ENCODE measurements around the gene SPHK1. TPM values are rescaled to one million over a fixed set of nuclear protein-coding genes. Genes with fewer than 3 reads are reported as not detected.

SPHK1 gene
- total and polyA plus RNA-seq, 2 donors (not counting 3 experiments of a cell fraction or from before 2014, with no cell fraction given): 85.6 to 97.4 TPM

- POLR2A ChIA-PET: interaction anchor here (0.6 kb wide), 1 partner anchor 22 kb away, joined by 5 read pairs; no protein-coding TSS in a partner anchor
- H2AFZ ChIP-seq (ENCODE audit: low read depth, low read length): no peak overlapping the region
- dilution Hi-C loops (cut with MboI; ENCODE audit: extremely low pct_ligation_motif_present, low sequenced_read_pairs): no loop called here
These were observed 47.0 kb upstream of the SPHK1 start for GRCh38 chr17:76337413-76337777.

GRCh38 chr17:76341301-76341700 is 43.1 kb upstream of the SPHK1 start:
- no peak for DNase-seq (ENCODE audit: low read depth, low spot score)
- Histone ChIP-seq H3K4me2 (ENCODE audit: insufficient read depth, low read length) (no peak overlapping the region), H3K4me1 (ENCODE audit: control insufficient read depth, extremely low read depth, insufficient read depth, low read length) (no peaks in the 10 kb centered on the region), H3K36me3 (ENCODE audit: control insufficient read depth in 2 of 2, extremely low read depth in 1 of 2, insufficient read depth in 2 of 2, low read length in 2 of 2) (peaks cover 9 to 22% of the 10 kb centered on the region in 2 experiments), H3K27ac (ENCODE audit: insufficient read depth, low read depth, low read length) (no peak overlapping the region), H3K79me2 (ENCODE audit: control insufficient read depth, insufficient read depth, low read length) (peaks cover 12% of the 10 kb centered on the region), H3K4me3 (replicated peaks in 1 of 3; ENCODE audit: insufficient read depth in 1 of 3, low read depth in 1 of 3, low read length in 3 of 3) (no peak overlapping the region), H3K9ac (replicated peaks; ENCODE audit: extremely low read depth, insufficient read depth, low read length) (no peak overlapping the region), H3K27me3 (ENCODE audit: control insufficient read depth in 2 of 2, insufficient read depth in 2 of 2, low read length in 2 of 2) (no peaks in the 10 kb centered on the region), H4K20me1 (replicated peaks; ENCODE audit: control insufficient read depth, extremely low read depth, insufficient read depth, low read length) (no peaks in the 10 kb centered on the region), H2AFZ (ENCODE audit: low read depth, low read length) (no peak overlapping the region), H3K9me1 (replicated peaks; ENCODE audit: control insufficient read depth, extremely low read depth, insufficient read depth, low read length) (no peaks in the 10 kb centered on the region), H3K9me3 (replicated peaks; ENCODE audit: control insufficient read depth, insufficient read depth, low read length) (no peaks in the 10 kb centered on the region)
- POLR2A ChIA-PET: no interaction called here
- FAIRE-seq: no peak
- BruUV-seq (replicated peaks): no TSS peak
- intact Hi-C loops (cut with micrococcal nuclease) (no loop called here), dilution Hi-C loops (cut with MboI; ENCODE audit: extremely low pct_ligation_motif_present, low sequenced_read_pairs) (no loop called here)
- TF ChIP-seq POLR2AphosphoS5 (IDR thresholded peaks at IDR 0.05; ENCODE audit: insufficient read depth, low read depth, low read length) (no peak), EZH2 (IDR thresholded peaks at IDR 0.05; ENCODE audit: borderline replicate concordance, low read depth, low read length, severe bottlenecking) (no peak), MAX (IDR thresholded peaks at IDR 0.05; ENCODE audit: insufficient read depth, insufficient read length) (no peak), GATA2 (IDR thresholded peaks at IDR 0.05; ENCODE audit: insufficient read depth, insufficient read length, low read depth, low read length) (no peak), FOS (IDR thresholded peaks at IDR 0.05; ENCODE audit: borderline replicate concordance, insufficient read depth, low read length) (no peak), JUN (IDR thresholded peaks at IDR 0.05; ENCODE audit: borderline replicate concordance, insufficient read depth, insufficient read length, low read depth) (no peak), MYC (IDR thresholded peaks at IDR 0.05; ENCODE audit: low read depth, low read length) (no peak), POLR2A (IDR thresholded peaks at IDR 0.05; ENCODE audit: low read depth, low read length) (no peak), CTCF (IDR thresholded peaks at IDR 0.05; ENCODE audit: extremely low read depth in 1 of 2, insufficient read depth in 1 of 2, low read depth in 1 of 2, low read length in 2 of 2) (no peak)
- CTCF ChIA-PET: interaction anchor here (1.1 kb wide), 1 partner anchor 13 kb away, joined by 3 read pairs; the partner anchor contains the start of gene PRPSAP1

More at GRCh38 chr17:76337413-76337777, 47.0 kb upstream of the SPHK1 start:
- FAIRE-seq (peak; percentile 61), DNase-seq (ENCODE audit: low read depth, low spot score) (peak; percentile 30)
- no peaks in the 10 kb centered on the region for H4K20me1 ChIP-seq (replicated peaks; ENCODE audit: control insufficient read depth, extremely low read depth, insufficient read depth, low read length)
- BruUV-seq (replicated peaks): no TSS peak
- TF ChIP-seq MAX (IDR thresholded peaks at IDR 0.05; ENCODE audit: insufficient read depth, insufficient read length) (no peak), FOS (IDR thresholded peaks at IDR 0.05; ENCODE audit: borderline replicate concordance, insufficient read depth, low read length) (peak; percentile 27), MYC (IDR thresholded peaks at IDR 0.05; ENCODE audit: low read depth, low read length) (no peak), JUN (IDR thresholded peaks at IDR 0.05; ENCODE audit: borderline replicate concordance, insufficient read depth, insufficient read length, low read depth) (peak; percentile 12)
- H3K9me3 ChIP-seq (replicated peaks; ENCODE audit: control insufficient read depth, insufficient read depth, low read length): no peaks in the 10 kb centered on the region
- H3K4me2 ChIP-seq (ENCODE audit: insufficient read depth, low read length): no peak overlapping the region
- H3K36me3 ChIP-seq (ENCODE audit: control insufficient read depth in 2 of 2, extremely low read depth in 1 of 2, insufficient read depth in 2 of 2, low read length in 2 of 2): peaks cover 5 to 12% of the 10 kb centered on the region in 2 experiments
- no peaks in the 10 kb centered on the region for H3K9me1 ChIP-seq (replicated peaks; ENCODE audit: control insufficient read depth, extremely low read depth, insufficient read depth, low read length)
- peaks cover 30% of the 10 kb centered on the region for H3K79me2 ChIP-seq (ENCODE audit: control insufficient read depth, insufficient read depth, low read length)
- no peaks in the 10 kb centered on the region for H3K4me1 ChIP-seq (ENCODE audit: control insufficient read depth, extremely low read depth, insufficient read depth, low read length)
- no peak overlapping the region for H3K4me3 ChIP-seq (replicated peaks in 1 of 3; ENCODE audit: insufficient read depth in 1 of 3, low read depth in 1 of 3, low read length in 3 of 3)
- intact Hi-C loops (cut with micrococcal nuclease): no loop called here
- H3K27ac ChIP-seq (ENCODE audit: insufficient read depth, low read depth, low read length): no peak overlapping the region
- no peaks in the 10 kb centered on the region for H3K27me3 ChIP-seq (ENCODE audit: control insufficient read depth in 2 of 2, insufficient read depth in 2 of 2, low read length in 2 of 2)
- H3K9ac ChIP-seq (replicated peaks; ENCODE audit: extremely low read depth, insufficient read depth, low read length): no peak overlapping the region
- CTCF ChIA-PET: interaction anchor here (0.9 to 2.8 kb wide), 7 partner anchors 11 to 337 kb away, joined by 3 to 10 read pairs (median 5); partner anchors contain the start of gene PRPSAP1

All from endothelial cell of umbilical vein (primary cell).